DND-41 (cell line): ENCODE measurements around the gene SLC35E2B.

Source experiments
- ATAC-seq: fragments of 200-7000 bp; cut with Tn5 transposase; 3 replicates; pipeline ENCODE4 v1.9.1; 2021; ENCODE audit warnings: low read depth; ENCODE audit not compliant: insufficient read depth
- DNase-seq: peaks from one replicate; pipeline ENCODE4 v3.0.0-alpha.2; 2020
- H2AFZ ChIP-seq: 2 replicates; pipeline ENCODE4 v1.6.0; 2012; ENCODE audit warnings: low read depth, low read length
- H3K27ac ChIP-seq: 2 replicates; pipeline ENCODE4 v1.5.1; 2012; ENCODE audit warnings: low read length, inconsistent platforms
- H3K27me3 ChIP-seq: fragments of 200-600 bp; sonication (generic); 2 replicates; pipeline ENCODE4 v1.6.0; 2012; ENCODE audit warnings: low read length, mild to moderate bottlenecking, inconsistent platforms; ENCODE audit not compliant: insufficient read depth, poor library complexity
- H3K36me3 ChIP-seq: 2 replicates; pipeline ENCODE4 v1.5.1; 2012; ENCODE audit warnings: low read length, inconsistent platforms; ENCODE audit not compliant: insufficient read depth
- H3K4me1 ChIP-seq: 2 replicates; pipeline ENCODE4 v1.5.1; 2012; ENCODE audit warnings: mild to moderate bottlenecking, low read length; ENCODE audit not compliant: insufficient read depth
- H3K4me2 ChIP-seq: 2 replicates; pipeline ENCODE4 v1.6.0; 2012; ENCODE audit warnings: mild to moderate bottlenecking, moderate library complexity, low read length, inconsistent platforms; ENCODE audit not compliant: insufficient read depth
- H3K4me3 ChIP-seq, 2 experiments: fragments of 200-600 bp in 1 of 2; shearing (Covaris generic) in 1 of 2; 2 replicates each; pipeline ENCODE4 v1.5.1; 2012 to 2016; ENCODE audit warnings: inconsistent platforms in 2 of 2, low read length in 2 of 2, mild to moderate bottlenecking in 2 of 2, low read depth in 1 of 2, moderate library complexity in 1 of 2
- H3K79me2 ChIP-seq: 2 replicates; pipeline ENCODE4 v1.6.0; 2012; ENCODE audit warnings: low read length, inconsistent platforms; ENCODE audit not compliant: insufficient read depth
- H3K9ac ChIP-seq: 2 replicates; pipeline ENCODE4 v1.6.0; 2012; ENCODE audit warnings: low read depth, mild to moderate bottlenecking, inconsistent platforms, low read length, moderate library complexity
- H3K9me3 ChIP-seq: 2 replicates; pipeline ENCODE4 v1.5.1; 2012; ENCODE audit warnings: low read length, moderate library complexity, mild to moderate bottlenecking, inconsistent platforms; ENCODE audit not compliant: insufficient read depth, severe bottlenecking
- H4K20me1 ChIP-seq: 2 replicates; pipeline ENCODE4 v1.6.0; 2012; ENCODE audit warnings: low read length; ENCODE audit not compliant: insufficient read depth
- EZH2 ChIP-seq: IDR thresholded peaks from 3 replicates; pipeline ENCODE4 v1.6.1; 2012; ENCODE audit warnings: borderline replicate concordance, low read depth, mild to moderate bottlenecking, moderate library complexity, low read length, inconsistent platforms; ENCODE audit not compliant: severe bottlenecking
- TF ChIP-seq, protein P1 (sequence below): IDR thresholded peaks from 2 replicates; pipeline ENCODE4 v1.5.1; 2012; ENCODE audit warnings: borderline replicate concordance, low read length, moderate library complexity, mild to moderate bottlenecking; ENCODE audit not compliant: poor library complexity, severe bottlenecking; ENCODE audit errors: extremely low read depth

SLC35E2B gene

DNA sequence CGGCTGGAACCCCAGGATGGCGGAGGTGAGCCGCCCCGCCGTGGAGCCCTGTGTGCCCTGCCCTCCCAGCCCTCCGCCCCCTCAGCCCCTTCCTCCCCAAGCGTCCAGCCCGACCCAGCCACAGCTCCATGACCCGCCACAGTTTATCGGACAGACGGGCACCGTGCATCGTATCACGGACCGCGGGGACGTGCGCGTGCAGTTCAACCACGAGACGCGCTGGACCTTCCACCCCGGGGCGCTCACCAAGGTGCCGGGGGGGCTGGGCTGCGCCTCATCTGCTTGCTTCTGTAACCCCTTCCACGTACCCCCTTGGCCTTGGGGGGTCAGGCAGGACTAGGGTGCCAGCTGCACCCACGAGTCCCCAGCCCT is 67.2 kb downstream of the SLC35E2B start:
- Histone ChIP-seq H3K4me1 (peaks cover 7% of the 10 kb centered on the region), H2AFZ (no peak overlapping the region), H3K27me3 (no peaks in the 10 kb centered on the region), H3K9ac (no peak overlapping the region), H3K9me3 (no peaks in the 10 kb centered on the region), H3K79me2 (no peaks in the 10 kb centered on the region), H3K4me2 (no peak overlapping the region), H3K36me3 (no peaks in the 10 kb centered on the region), H4K20me1 (no peaks in the 10 kb centered on the region; the same call in none of the 2 replicates), H3K4me3 (no peak overlapping the region), H3K27ac (no peak overlapping the region)
- ATAC-seq, result no peak
- DNase-seq, result no peak
- TF ChIP-seq, protein P1, sequence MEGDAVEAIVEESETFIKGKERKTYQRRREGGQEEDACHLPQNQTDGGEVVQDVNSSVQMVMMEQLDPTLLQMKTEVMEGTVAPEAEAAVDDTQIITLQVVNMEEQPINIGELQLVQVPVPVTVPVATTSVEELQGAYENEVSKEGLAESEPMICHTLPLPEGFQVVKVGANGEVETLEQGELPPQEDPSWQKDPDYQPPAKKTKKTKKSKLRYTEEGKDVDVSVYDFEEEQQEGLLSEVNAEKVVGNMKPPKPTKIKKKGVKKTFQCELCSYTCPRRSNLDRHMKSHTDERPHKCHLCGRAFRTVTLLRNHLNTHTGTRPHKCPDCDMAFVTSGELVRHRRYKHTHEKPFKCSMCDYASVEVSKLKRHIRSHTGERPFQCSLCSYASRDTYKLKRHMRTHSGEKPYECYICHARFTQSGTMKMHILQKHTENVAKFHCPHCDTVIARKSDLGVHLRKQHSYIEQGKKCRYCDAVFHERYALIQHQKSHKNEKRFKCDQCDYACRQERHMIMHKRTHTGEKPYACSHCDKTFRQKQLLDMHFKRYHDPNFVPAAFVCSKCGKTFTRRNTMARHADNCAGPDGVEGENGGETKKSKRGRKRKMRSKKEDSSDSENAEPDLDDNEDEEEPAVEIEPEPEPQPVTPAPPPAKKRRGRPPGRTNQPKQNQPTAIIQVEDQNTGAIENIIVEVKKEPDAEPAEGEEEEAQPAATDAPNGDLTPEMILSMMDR, result no peak
- no peak for TF ChIP-seq EZH2

DNA sequence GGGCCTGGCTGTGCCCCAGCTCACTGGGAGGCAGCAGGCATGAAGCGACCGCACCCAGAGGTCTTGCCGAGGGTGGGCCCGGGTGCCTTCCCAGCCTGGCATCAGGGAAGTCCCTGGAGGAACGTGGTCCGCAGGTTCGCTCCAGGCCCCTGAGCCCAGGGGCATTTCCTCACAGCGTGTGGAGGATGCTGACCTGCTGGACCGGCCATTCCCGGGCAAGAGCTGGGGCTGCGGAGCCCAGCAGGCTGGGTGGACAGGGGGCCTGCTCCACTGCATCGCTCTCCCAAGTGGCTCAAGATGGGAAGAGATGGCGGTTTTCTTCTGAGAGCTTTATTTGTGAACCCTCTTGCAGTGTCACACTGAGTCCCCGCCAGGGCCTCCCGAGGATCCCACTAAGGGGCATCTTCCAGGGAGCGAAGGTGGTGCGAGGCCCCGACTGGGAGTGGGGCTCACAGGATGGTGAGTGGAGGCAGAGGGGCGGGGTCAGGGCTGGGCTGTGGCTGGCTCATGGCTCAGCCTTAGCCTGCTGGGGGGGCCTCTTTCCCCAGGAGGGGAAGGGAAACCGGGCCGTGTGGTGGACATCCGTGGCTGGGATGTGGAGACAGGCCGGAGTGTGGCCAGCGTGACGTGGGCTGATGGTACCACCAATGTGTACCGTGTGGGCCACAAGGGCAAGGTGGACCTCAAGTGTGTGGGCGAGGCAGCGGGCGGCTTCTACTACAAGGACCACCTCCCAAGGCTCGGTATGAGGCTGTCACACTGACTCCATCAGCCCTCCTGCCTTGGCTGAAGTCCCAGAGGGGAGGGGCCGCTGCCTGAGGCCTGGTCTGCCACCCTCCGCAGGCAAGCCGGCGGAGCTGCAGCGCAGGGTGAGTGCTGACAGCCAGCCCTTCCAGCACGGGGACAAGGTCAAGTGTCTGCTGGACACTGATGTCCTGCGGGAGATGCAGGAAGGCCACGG is 67.9 kb downstream of the SLC35E2B start:
- no peaks in the 10 kb centered on the region for H3K9me3 ChIP-seq
- peaks cover 3% of the 10 kb centered on the region; the same call in 1 of the 2 replicates for H3K4me1 ChIP-seq
- H2AFZ ChIP-seq, result no peak overlapping the region
- TF ChIP-seq EZH2, result no peak
- TF ChIP-seq, protein P1, result no peak
- no peak overlapping the region for H3K4me2 ChIP-seq
- H3K36me3 ChIP-seq, result no peaks in the 10 kb centered on the region
- no peaks in the 10 kb centered on the region for H3K27me3 ChIP-seq
- H3K9ac ChIP-seq, result no peak overlapping the region
- no peak for ATAC-seq
- H3K27ac ChIP-seq, result no peak overlapping the region
- no peak for DNase-seq
- H3K4me3 ChIP-seq, result no peak overlapping the region
- no peaks in the 10 kb centered on the region for H3K79me2 ChIP-seq
- no peaks in the 10 kb centered on the region; the same call in none of the 2 replicates for H4K20me1 ChIP-seq

DNA sequence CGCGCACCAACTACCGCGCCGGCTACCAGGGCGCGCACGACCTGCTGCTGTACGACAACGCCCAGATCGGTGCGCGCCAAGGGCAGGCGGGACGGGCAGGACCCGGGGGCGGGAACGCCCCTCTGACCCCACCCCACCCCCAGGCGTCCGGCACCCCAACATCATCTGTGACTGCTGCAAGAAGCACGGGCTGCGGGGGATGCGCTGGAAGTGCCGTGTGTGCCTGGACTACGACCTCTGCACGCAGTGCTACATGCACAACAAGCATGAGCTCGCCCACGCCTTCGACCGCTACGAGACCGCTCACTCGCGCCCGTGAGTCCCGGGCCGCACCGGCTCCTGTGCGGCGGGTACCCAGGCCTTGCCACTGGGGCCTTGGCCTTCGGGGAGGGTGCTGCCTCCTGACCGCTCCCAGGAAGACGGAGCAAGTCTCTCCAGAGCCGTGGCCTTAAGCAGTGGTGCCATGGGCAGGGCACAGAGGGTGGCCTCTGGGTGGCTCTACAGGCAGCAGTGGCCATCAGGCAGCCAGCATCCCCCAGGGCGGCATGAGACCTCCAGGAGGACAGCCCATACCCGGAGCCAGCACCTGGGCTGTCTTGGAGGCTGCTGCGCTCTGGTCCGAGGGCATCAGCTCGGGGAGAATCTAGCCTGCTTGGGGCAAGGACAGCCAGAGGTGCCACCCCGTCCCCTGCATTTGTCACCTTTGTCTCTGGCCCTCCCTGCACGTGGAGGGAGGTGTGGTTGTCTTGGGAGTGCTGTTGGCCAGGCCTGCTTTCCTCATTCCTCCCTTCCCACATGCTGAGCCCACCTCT is 68.8 kb downstream of the SLC35E2B start:
- Histone ChIP-seq H4K20me1 (no peaks in the 10 kb centered on the region; the same call in none of the 2 replicates), H3K27me3 (no peaks in the 10 kb centered on the region), H3K36me3 (peaks cover 2% of the 10 kb centered on the region; the same call in 1 of the 2 replicates), H2AFZ (no peak overlapping the region), H3K79me2 (no peaks in the 10 kb centered on the region), H3K4me2 (no peak overlapping the region), H3K27ac (no peak overlapping the region), H3K4me3 (no peak overlapping the region), H3K4me1 (no peaks in the 10 kb centered on the region), H3K9me3 (no peaks in the 10 kb centered on the region), H3K9ac (no peak overlapping the region)
- no peak for TF ChIP-seq EZH2
- TF ChIP-seq, protein P1, result no peak
- ATAC-seq, result no peak
- DNase-seq, result no peak
